HepG2 (cell line): ENCODE data around the gene KCTD14. TPM values are rescaled to one million over a fixed set of nuclear protein-coding genes. Genes with fewer than 3 reads are reported as not detected.
A peak's percentile ranks its signal among the peaks of the same experiment; 100 is the strongest.

ENCODE experiments used
- ARNT2 ChIP-seq: sonication (generic); formaldehyde crosslinking; IDR thresholded peaks from 2 replicates; pipeline ENCODE4 v1.8.0; 2022; ENCODE audit warnings: mild to moderate bottlenecking, low read depth, missing genetic modification reagents, moderate library complexity
- FOXO1 ChIP-seq: sonication (generic); formaldehyde crosslinking; IDR thresholded peaks from 2 replicates; pipeline ENCODE4 v1.4.0; 2020; ENCODE audit warnings: missing genetic modification reagents
- MAFK ChIP-seq, 2 experiments: IDR thresholded peaks in 1 of 2; conservative IDR thresholded peaks in 1 of 2; 2 replicates each; pipeline ENCODE4 v1.6.1; 2011; ENCODE audit warnings: improper control_type of control experiment in 2 of 2, low read length in 2 of 2
- NFE2 ChIP-seq: sonication (generic); formaldehyde crosslinking; IDR thresholded peaks from 2 replicates; pipeline ENCODE4 v1.4.0; 2020; ENCODE audit warnings: missing genetic modification reagents
- PAWR ChIP-seq: sonication (generic); formaldehyde crosslinking; IDR thresholded peaks from 2 replicates; pipeline ENCODE4 v1.4.0; 2020; ENCODE audit warnings: missing genetic modification reagents, mild to moderate bottlenecking, borderline replicate concordance
- PCBP2 ChIP-seq: fragments of 200-400 bp; formaldehyde crosslinking; optimal IDR thresholded peaks from 2 replicates; pipeline ENCODE3; 2018; ENCODE audit warnings: low read length, low read depth; ENCODE audit not compliant: poor library complexity, severe bottlenecking
- POLR2AphosphoS5 ChIP-seq: IDR thresholded peaks from 2 replicates; pipeline ENCODE4 v1.6.1; 2012; ENCODE audit warnings: low read depth, low read length
- SOX13 ChIP-seq, 3 experiments: fragments of 450-650 bp in 1 of 3; sonication (generic) in 1 of 3; formaldehyde crosslinking in 1 of 3; IDR thresholded peaks in 2 of 3; conservative IDR thresholded peaks in 1 of 3; 2 replicates each; pipeline versions ENCODE4 v1.5.0 to v1.6.1; 2016 to 2020; ENCODE audit warnings: antibody characterized with exemption in 1 of 3, mild to moderate bottlenecking in 1 of 3, missing compliant biosample characterization in 1 of 3, missing genetic modification reagents in 1 of 3, moderate library complexity in 1 of 3
- ZFP1 ChIP-seq: IDR thresholded peaks from 2 replicates; pipeline ENCODE4 v1.6.1; 2016
- ZKSCAN1 ChIP-seq: fragments of 150-350 bp; IDR thresholded peaks from 2 replicates; pipeline ENCODE4 v1.6.1; 2014; ENCODE audit warnings: low read length
- ZNF331 ChIP-seq: sonication (generic); formaldehyde crosslinking; IDR thresholded peaks from 2 replicates; pipeline ENCODE4 v1.4.0; 2020; ENCODE audit warnings: missing genetic modification reagents
- ZNF33B ChIP-seq: sonication (generic); formaldehyde crosslinking; IDR thresholded peaks from 2 replicates; pipeline ENCODE4 v1.5.1; 2020; ENCODE audit warnings: mild to moderate bottlenecking, missing genetic modification reagents
- ZNF446 ChIP-seq: sonication (generic); formaldehyde crosslinking; IDR thresholded peaks from 2 replicates; pipeline ENCODE4 v1.5.0; 2020; ENCODE audit warnings: mild to moderate bottlenecking, missing genetic modification reagents
- ZNF749 ChIP-seq: sonication (generic); formaldehyde crosslinking; IDR thresholded peaks from 2 replicates; pipeline ENCODE4 v1.8.0; 2022; ENCODE audit warnings: mild to moderate bottlenecking, missing genetic modification reagents, moderate library complexity, borderline replicate concordance
- ZNF790 ChIP-seq: sonication (generic); formaldehyde crosslinking; IDR thresholded peaks from 2 replicates; pipeline ENCODE4 v1.8.0; 2022; ENCODE audit warnings: missing genetic modification reagents, mild to moderate bottlenecking, borderline replicate concordance
- ZNF850 ChIP-seq: sonication (generic); formaldehyde crosslinking; conservative IDR thresholded peaks from 2 replicates; pipeline ENCODE4 v1.9.0; 2021; ENCODE audit warnings: mild to moderate bottlenecking, missing genetic modification reagents
- ZSCAN21 ChIP-seq: sonication (generic); formaldehyde crosslinking; IDR thresholded peaks from 2 replicates; pipeline ENCODE4 v1.8.0; 2022; ENCODE audit warnings: mild to moderate bottlenecking, missing genetic modification reagents, moderate library complexity, borderline replicate concordance
- ZSCAN31 ChIP-seq: sonication (generic); formaldehyde crosslinking; IDR thresholded peaks from 2 replicates; pipeline ENCODE4 v1.5.0; 2020; ENCODE audit warnings: low read depth, mild to moderate bottlenecking, missing genetic modification reagents
- ZZZ3 ChIP-seq: sonication (generic); formaldehyde crosslinking; IDR thresholded peaks from 2 replicates; pipeline ENCODE4 v1.4.0; 2020; ENCODE audit warnings: missing genetic modification reagents, mild to moderate bottlenecking, borderline replicate concordance
- polyA plus RNA-seq, 8 experiments: library from polyadenylated mRNA; depleted of rRNA in 3 of 8; stranded (reverse) in 7 of 8; unstranded in 1 of 8; fragments of >200 nt; fragmentation: Illumina TruSeq in 4 of 8; extraction: Trizol in 4 of 8; gene quantifications; 2 replicates each; pipeline versions ENCODE4 v1.2.1 to v1.2.3, GENCODE V29; 2011 to 2016; ENCODE audit warnings: low read depth in 4 of 8, missing spikeins in 1 of 8, mixed read lengths in 1 of 8; ENCODE audit not compliant: insufficient read depth in 1 of 8
- total RNA-seq, 5 experiments: library from RNA; depleted of rRNA; stranded (reverse); fragments of >200 nt; fragmentation: Illumina TruSeq; extraction: Trizol; gene quantifications; 2 replicates each; pipeline ENCODE4 v1.2.3, GENCODE V29; 2016; ENCODE audit warnings: low read depth in 1 of 5
- TF ChIP-seq, protein P1 (sequence below): sonication (generic); formaldehyde crosslinking; IDR thresholded peaks from 2 replicates; pipeline ENCODE4 v1.4.0; 2020; ENCODE audit warnings: missing genetic modification reagents
- TF ChIP-seq, protein P2 (sequence below): sonication (generic); formaldehyde crosslinking; IDR thresholded peaks from 2 replicates; pipeline ENCODE4 v1.5.0; 2020; ENCODE audit warnings: mild to moderate bottlenecking, missing genetic modification reagents, borderline replicate concordance
- TF ChIP-seq, protein P3 (sequence below): sonication (generic); formaldehyde crosslinking; IDR thresholded peaks from 2 replicates; pipeline ENCODE4 v1.4.0; 2020; ENCODE audit warnings: mild to moderate bottlenecking, missing genetic modification reagents

KCTD14 gene
- total and polyA plus RNA-seq, 2 of the 13 experiments (the other 11 are each of a cell fraction or from before 2014, with no cell fraction given) = 10.3 to 15.6 TPM

DNA sequence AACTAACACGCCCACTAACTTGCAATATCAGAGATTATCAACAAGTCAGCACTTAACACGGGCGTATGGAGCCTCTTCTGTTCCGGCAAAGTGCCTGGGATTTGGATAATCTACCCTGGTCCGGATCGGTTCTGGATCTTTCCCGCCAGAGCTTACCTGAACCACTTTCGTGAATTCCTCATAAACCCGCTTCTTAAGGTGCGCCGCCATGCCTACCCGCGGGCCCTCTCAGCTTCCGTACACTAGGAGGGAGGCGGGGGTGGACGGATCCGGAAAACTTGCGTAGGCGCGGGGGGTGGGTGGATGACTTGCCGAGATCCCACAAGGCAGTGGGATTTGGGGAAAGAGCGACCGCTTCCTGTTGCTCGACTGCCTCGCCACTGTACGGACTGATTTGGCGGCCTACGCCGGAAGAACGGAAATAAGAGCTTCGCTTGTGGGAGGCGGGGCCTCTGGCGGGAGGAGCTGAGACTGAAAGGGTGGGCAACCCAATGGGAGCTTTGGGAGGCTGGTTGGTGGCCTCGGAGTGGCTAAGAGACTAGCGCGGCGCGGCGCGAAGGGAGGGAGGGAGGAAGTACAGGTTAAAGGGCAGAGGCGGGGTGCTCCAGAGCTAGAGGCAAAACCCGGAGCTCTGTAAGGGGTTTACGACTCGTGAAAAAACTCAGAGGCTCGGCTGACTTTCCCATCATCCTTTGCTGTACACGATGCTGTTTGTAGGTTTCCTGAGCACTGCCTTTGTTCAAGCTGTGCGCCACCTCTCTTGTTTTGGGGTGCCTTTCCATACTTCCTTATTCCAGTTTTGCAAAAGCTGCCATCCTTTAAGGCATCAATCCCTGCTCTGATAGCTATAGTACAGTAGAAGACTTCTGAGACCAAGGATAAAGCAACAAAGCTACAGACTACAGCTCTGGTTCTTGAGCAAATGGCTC is 28.4 kb downstream of the KCTD14 start, which contains the start of gene INTS4 (continued):
- TF ChIP-seq ZNF850 (CRISPR knock-in tag) (no peak), ZNF331 (CRISPR knock-in tag) (no peak; the same call in 1 of the 2 replicates), ZNF446 (no peak), ZSCAN21 (CRISPR knock-in tag) (0 out of 2 replicates have a peak, but pooled peaks have one; percentile 34), ZZZ3 (CRISPR knock-in tag) (peak; percentile 78; the same call in 1 of the 2 replicates), NFE2 (CRISPR knock-in tag) (no peak), MAFK (conservative IDR thresholded peaks at IDR 0.05 in 1 of 2, IDR thresholded peaks at IDR 0.05 in 1 of 2; ENCODE audit: low read length in 2 of 2) (no peak; a peak in 1 of 4 replicates), POLR2AphosphoS5 (peak; percentile 72), ZNF33B (no peak; the same call in 1 of the 2 replicates), ARNT2 (CRISPR knock-in tag) (0 out of 2 replicates have a peak, but pooled peaks have one; percentile 53), ZSCAN31 (CRISPR knock-in tag) (no peak; the same call in 1 of the 2 replicates), PCBP2 (no peak), ZFP1 (CRISPR knock-in tag) (no peak; the same call in 1 of the 2 replicates), ZNF749 (CRISPR knock-in tag) (peak; percentile 66; the same call in 1 of the 2 replicates), FOXO1 (CRISPR knock-in tag) (peak; percentile 70), ZNF790 (CRISPR knock-in tag) (no peak), SOX13 (IDR thresholded peaks at IDR 0.05) (0 out of 2 replicates have a peak, but pooled peaks have one; percentile 35), SOX13 (CRISPR knock-in tag; conservative IDR thresholded peaks at IDR 0.05 in 1 of 2, IDR thresholded peaks at IDR 0.05 in 1 of 2) (no peak), ZKSCAN1 (no peak), PAWR (CRISPR knock-in tag) (no peak)
- TF ChIP-seq, protein P1, sequence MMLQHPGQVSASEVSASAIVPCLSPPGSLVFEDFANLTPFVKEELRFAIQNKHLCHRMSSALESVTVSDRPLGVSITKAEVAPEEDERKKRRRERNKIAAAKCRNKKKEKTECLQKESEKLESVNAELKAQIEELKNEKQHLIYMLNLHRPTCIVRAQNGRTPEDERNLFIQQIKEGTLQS (CRISPR knock-in tag) = no peak
- TF ChIP-seq, protein P2, sequence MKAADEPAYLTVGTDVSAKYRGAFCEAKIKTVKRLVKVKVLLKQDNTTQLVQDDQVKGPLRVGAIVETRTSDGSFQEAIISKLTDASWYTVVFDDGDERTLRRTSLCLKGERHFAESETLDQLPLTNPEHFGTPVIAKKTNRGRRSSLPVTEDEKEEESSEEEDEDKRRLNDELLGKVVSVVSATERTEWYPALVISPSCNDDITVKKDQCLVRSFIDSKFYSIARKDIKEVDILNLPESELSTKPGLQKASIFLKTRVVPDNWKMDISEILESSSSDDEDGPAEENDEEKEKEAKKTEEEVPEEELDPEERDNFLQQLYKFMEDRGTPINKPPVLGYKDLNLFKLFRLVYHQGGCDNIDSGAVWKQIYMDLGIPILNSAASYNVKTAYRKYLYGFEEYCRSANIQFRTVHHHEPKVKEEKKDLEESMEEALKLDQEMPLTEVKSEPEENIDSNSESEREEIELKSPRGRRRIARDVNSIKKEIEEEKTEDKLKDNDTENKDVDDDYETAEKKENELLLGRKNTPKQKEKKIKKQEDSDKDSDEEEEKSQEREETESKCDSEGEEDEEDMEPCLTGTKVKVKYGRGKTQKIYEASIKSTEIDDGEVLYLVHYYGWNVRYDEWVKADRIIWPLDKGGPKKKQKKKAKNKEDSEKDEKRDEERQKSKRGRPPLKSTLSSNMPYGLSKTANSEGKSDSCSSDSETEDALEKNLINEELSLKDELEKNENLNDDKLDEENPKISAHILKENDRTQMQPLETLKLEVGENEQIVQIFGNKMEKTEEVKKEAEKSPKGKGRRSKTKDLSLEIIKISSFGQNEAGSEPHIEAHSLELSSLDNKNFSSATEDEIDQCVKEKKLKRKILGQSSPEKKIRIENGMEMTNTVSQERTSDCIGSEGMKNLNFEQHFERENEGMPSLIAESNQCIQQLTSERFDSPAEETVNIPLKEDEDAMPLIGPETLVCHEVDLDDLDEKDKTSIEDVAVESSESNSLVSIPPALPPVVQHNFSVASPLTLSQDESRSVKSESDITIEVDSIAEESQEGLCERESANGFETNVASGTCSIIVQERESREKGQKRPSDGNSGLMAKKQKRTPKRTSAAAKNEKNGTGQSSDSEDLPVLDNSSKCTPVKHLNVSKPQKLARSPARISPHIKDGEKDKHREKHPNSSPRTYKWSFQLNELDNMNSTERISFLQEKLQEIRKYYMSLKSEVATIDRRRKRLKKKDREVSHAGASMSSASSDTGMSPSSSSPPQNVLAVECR = peak; percentile 88
- TF ChIP-seq, protein P3, sequence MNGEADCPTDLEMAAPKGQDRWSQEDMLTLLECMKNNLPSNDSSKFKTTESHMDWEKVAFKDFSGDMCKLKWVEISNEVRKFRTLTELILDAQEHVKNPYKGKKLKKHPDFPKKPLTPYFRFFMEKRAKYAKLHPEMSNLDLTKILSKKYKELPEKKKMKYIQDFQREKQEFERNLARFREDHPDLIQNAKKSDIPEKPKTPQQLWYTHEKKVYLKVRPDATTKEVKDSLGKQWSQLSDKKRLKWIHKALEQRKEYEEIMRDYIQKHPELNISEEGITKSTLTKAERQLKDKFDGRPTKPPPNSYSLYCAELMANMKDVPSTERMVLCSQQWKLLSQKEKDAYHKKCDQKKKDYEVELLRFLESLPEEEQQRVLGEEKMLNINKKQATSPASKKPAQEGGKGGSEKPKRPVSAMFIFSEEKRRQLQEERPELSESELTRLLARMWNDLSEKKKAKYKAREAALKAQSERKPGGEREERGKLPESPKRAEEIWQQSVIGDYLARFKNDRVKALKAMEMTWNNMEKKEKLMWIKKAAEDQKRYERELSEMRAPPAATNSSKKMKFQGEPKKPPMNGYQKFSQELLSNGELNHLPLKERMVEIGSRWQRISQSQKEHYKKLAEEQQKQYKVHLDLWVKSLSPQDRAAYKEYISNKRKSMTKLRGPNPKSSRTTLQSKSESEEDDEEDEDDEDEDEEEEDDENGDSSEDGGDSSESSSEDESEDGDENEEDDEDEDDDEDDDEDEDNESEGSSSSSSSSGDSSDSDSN (CRISPR knock-in tag) = peak; percentile 23; the same call in 1 of the 2 replicates
